Mesenchymal stem cell (in vitro differentiated cells and primary cell): ENCODE data around the gene GDPD4.

ENCODE experiments used
- DNase-seq: peaks from one replicate; pipeline ENCODE4 v3.0.0-alpha.2; 2013
- H2AFZ ChIP-seq: one replicate; pipeline ENCODE4 v1.6.1; 2013; ENCODE audit warnings: low read depth, mild to moderate bottlenecking, control low read depth, inconsistent platforms, low read length, moderate library complexity
- H2AK5ac ChIP-seq: 2 replicates; pipeline ENCODE4 v1.6.1; 2013; ENCODE audit warnings: low read length, moderate library complexity, mild to moderate bottlenecking, inconsistent platforms; ENCODE audit not compliant: severe bottlenecking
- H2BK120ac ChIP-seq: one replicate; pipeline ENCODE4 v1.6.1; 2013; ENCODE audit warnings: low read depth, mild to moderate bottlenecking, inconsistent platforms, low read length, moderate library complexity
- H2BK12ac ChIP-seq, 2 experiments: one replicate each; pipeline ENCODE4 v1.6.1; 2013; ENCODE audit warnings: inconsistent platforms in 2 of 2, low read length in 2 of 2, mild to moderate bottlenecking in 2 of 2, moderate library complexity in 2 of 2, control low read depth in 1 of 2
- H2BK15ac ChIP-seq: one replicate; pipeline ENCODE4 v1.6.1; 2013; ENCODE audit warnings: mild to moderate bottlenecking, low read depth, inconsistent platforms; ENCODE audit not compliant: poor library complexity, severe bottlenecking
- H2BK5ac ChIP-seq: 2 replicates; pipeline ENCODE4 v1.6.1; 2013; ENCODE audit warnings: low read depth, mild to moderate bottlenecking, low read length, control low read depth, inconsistent platforms; ENCODE audit not compliant: poor library complexity, severe bottlenecking
- H3K14ac ChIP-seq, 2 experiments: one replicate each; pipeline ENCODE4 v1.6.1; 2013; ENCODE audit warnings: inconsistent platforms in 2 of 2, low read length in 2 of 2, control low read depth in 1 of 2, mild to moderate bottlenecking in 1 of 2, moderate library complexity in 1 of 2
- H3K18ac ChIP-seq, 2 experiments: one replicate each; pipeline ENCODE4 v1.6.1; 2013; ENCODE audit warnings: inconsistent platforms in 2 of 2, low read length in 2 of 2, control low read depth in 1 of 2, low read depth in 1 of 2, mild to moderate bottlenecking in 1 of 2
- H3K23ac ChIP-seq, 2 experiments: one replicate each; pipeline ENCODE4 v1.6.1; 2013; ENCODE audit warnings: inconsistent platforms in 2 of 2, low read length in 2 of 2, mild to moderate bottlenecking in 2 of 2, moderate library complexity in 2 of 2, control low read depth in 1 of 2
- H3K27ac ChIP-seq: 2 replicates; pipeline ENCODE4 v1.5.1; 2013; ENCODE audit warnings: mild to moderate bottlenecking, moderate library complexity, low read length, control low read depth, inconsistent platforms; ENCODE audit not compliant: poor library complexity, severe bottlenecking
- H3K27me3 ChIP-seq, 2 experiments: 2 replicates each; pipeline versions ENCODE4 v1.6.1 to v1.7.0; 2013; ENCODE audit warnings: low read length in 2 of 2, mild to moderate bottlenecking in 2 of 2, moderate library complexity in 2 of 2, control low read depth in 1 of 2, inconsistent platforms in 1 of 2; ENCODE audit not compliant: control insufficient read depth in 1 of 2, insufficient read depth in 1 of 2
- H3K36me3 ChIP-seq, 2 experiments: 2 replicates each; pipeline versions ENCODE4 v1.6.1 to v1.7.0; 2013; ENCODE audit warnings: low read length in 2 of 2, control low read depth in 1 of 2, inconsistent platforms in 1 of 2, low read depth in 1 of 2, mild to moderate bottlenecking in 1 of 2; ENCODE audit not compliant: insufficient read depth in 2 of 2, control insufficient read depth in 1 of 2
- H3K4ac ChIP-seq, 2 experiments: one replicate each; pipeline ENCODE4 v1.6.1; 2013; ENCODE audit warnings: inconsistent platforms in 2 of 2, low read length in 2 of 2, mild to moderate bottlenecking in 2 of 2, moderate library complexity in 2 of 2, control low read depth in 1 of 2, low read depth in 1 of 2
- H3K4me1 ChIP-seq: 2 replicates; pipeline ENCODE4 v1.6.1; 2013; ENCODE audit warnings: low read depth, low read length, control low read depth; ENCODE audit not compliant: control insufficient read depth, insufficient read depth
- H3K4me2 ChIP-seq: 2 replicates; pipeline ENCODE4 v1.6.1; 2013; ENCODE audit warnings: low read length, mild to moderate bottlenecking, inconsistent platforms; ENCODE audit not compliant: poor library complexity, severe bottlenecking
- H3K4me3 ChIP-seq, 2 experiments: 2 replicates each; pipeline versions ENCODE4 v1.5.1 to v1.7.0; 2013; ENCODE audit warnings: low read length in 2 of 2, mild to moderate bottlenecking in 2 of 2, control low read depth in 1 of 2, low read depth in 1 of 2; ENCODE audit not compliant: insufficient read depth in 1 of 2
- H3K79me1 ChIP-seq: replicated peaks from 2 replicates; pipeline ENCODE4 v1.6.1; 2013; ENCODE audit warnings: mild to moderate bottlenecking, control low read depth, low read length, inconsistent platforms; ENCODE audit not compliant: poor library complexity, severe bottlenecking
- H3K9ac ChIP-seq: 2 replicates; pipeline ENCODE4 v1.7.0; 2013; ENCODE audit warnings: mild to moderate bottlenecking, low read length, moderate library complexity
- H3K9me3 ChIP-seq: 2 replicates; pipeline ENCODE4 v1.7.0; 2013; ENCODE audit warnings: mild to moderate bottlenecking, low read length; ENCODE audit not compliant: control insufficient read depth
- H4K8ac ChIP-seq: one replicate; pipeline ENCODE4 v1.6.1; 2013; ENCODE audit warnings: inconsistent platforms, mild to moderate bottlenecking, low read length, moderate library complexity
- H4K91ac ChIP-seq: one replicate; pipeline ENCODE4 v1.6.1; 2013; ENCODE audit warnings: mild to moderate bottlenecking, low read length, inconsistent platforms
- WGBS: methylation state at CpG from one replicate; pipeline ENCODE4 v1.1.7; 2013; ENCODE audit warnings: mixed read lengths; 5-methylcytosine and 5-hydroxymethylcytosine counted together

Gene GDPD4

GRCh38 chr11:77213029-77213579, 88.4 kb downstream of the GDPD4 start:
- no peak overlapping the region for H3K4me2 ChIP-seq
- H2BK120ac ChIP-seq, result no peak overlapping the region
- H3K4ac ChIP-seq, result no peak overlapping the region
- H2AK5ac ChIP-seq, result no peak overlapping the region
- H3K27ac ChIP-seq, result no peak overlapping the region
- no peak overlapping the region for H3K14ac ChIP-seq
- H3K36me3 ChIP-seq, result no peaks in the 10 kb centered on the region
- H4K91ac ChIP-seq, result no peak overlapping the region
- H3K79me1 ChIP-seq, result no peaks in the 10 kb centered on the region
- H3K23ac ChIP-seq, result no peak overlapping the region
- H3K4me1 ChIP-seq, result no peaks in the 10 kb centered on the region
- no peak overlapping the region for H4K8ac ChIP-seq
- no peak overlapping the region for H3K18ac ChIP-seq
- peaks cover 5 to 35% of the 10 kb centered on the region in 2 experiments for H3K27me3 ChIP-seq
- no peak overlapping the region for H2BK12ac ChIP-seq
- DNase-seq, result no peak
- no peak overlapping the region for H2AFZ ChIP-seq
- no peak overlapping the region for H3K9ac ChIP-seq
- WGBS, result 87% methylated on average over 13 of the region's 13 CpGs
- no peak overlapping the region for H2BK5ac ChIP-seq
- H3K9me3 ChIP-seq, result no peaks in the 10 kb centered on the region
- H2BK15ac ChIP-seq, result no peak overlapping the region
- H3K4me3 ChIP-seq, result no peak overlapping the region

GRCh38 chr11:77212314-77213007, 89.0 kb downstream of the GDPD4 start:
- Histone ChIP-seq H3K23ac (no peak overlapping the region), H4K8ac (no peak overlapping the region), H3K9ac (no peak overlapping the region), H2AFZ (no peak overlapping the region), H3K9me3 (no peaks in the 10 kb centered on the region), H3K27me3 (peaks cover 5 to 41% of the 10 kb centered on the region in 2 experiments), H2BK5ac (no peak overlapping the region), H4K91ac (no peak overlapping the region), H3K4ac (no peak overlapping the region), H3K4me1 (no peaks in the 10 kb centered on the region), H3K18ac (no peak overlapping the region), H3K36me3 (no peaks in the 10 kb centered on the region), H3K79me1 (no peaks in the 10 kb centered on the region), H2BK12ac (no peak overlapping the region), H2AK5ac (no peak overlapping the region), H2BK120ac (no peak overlapping the region), H3K4me2 (no peak overlapping the region), H3K14ac (no peak overlapping the region), H3K4me3 (no peak overlapping the region), H3K27ac (no peak overlapping the region), H2BK15ac (no peak overlapping the region)
- DNase-seq, result no peak
- 86% methylated on average over 8 of the region's 8 CpGs for WGBS

GRCh38 chr11:77211594-77212251, 89.8 kb downstream of the GDPD4 start:
- 83% methylated on average over 11 of the region's 11 CpGs for WGBS
- Histone ChIP-seq H2BK12ac (no peak overlapping the region), H3K36me3 (no peaks in the 10 kb centered on the region), H2BK15ac (no peak overlapping the region), H3K27ac (no peak overlapping the region), H3K79me1 (no peaks in the 10 kb centered on the region), H3K4me2 (no peak overlapping the region), H3K4me1 (no peaks in the 10 kb centered on the region), H3K4me3 (no peak overlapping the region), H3K18ac (no peak overlapping the region), H3K23ac (no peak overlapping the region), H2AK5ac (no peak overlapping the region), H4K91ac (no peak overlapping the region), H2BK5ac (no peak overlapping the region), H2AFZ (no peak overlapping the region), H3K14ac (no peak overlapping the region), H2BK120ac (no peak overlapping the region), H3K27me3 (peaks cover 5 to 39% of the 10 kb centered on the region in 2 experiments), H3K4ac (no peak overlapping the region), H3K9me3 (no peaks in the 10 kb centered on the region), H3K9ac (no peak overlapping the region), H4K8ac (no peak overlapping the region)
- no peak for DNase-seq

GRCh38 chr11:77211040-77211451, 90.4 kb downstream of the GDPD4 start:
- Histone ChIP-seq H3K9me3 (no peaks in the 10 kb centered on the region), H3K27me3 (peaks cover 10 to 36% of the 10 kb centered on the region in 2 experiments), H2BK120ac (no peak overlapping the region), H3K18ac (no peak overlapping the region), H3K14ac (no peak overlapping the region), H4K8ac (no peak overlapping the region), H3K27ac (no peak overlapping the region), H3K9ac (no peak overlapping the region), H3K4me2 (no peak overlapping the region), H3K79me1 (no peaks in the 10 kb centered on the region), H2BK12ac (no peak overlapping the region), H2BK15ac (no peak overlapping the region), H4K91ac (no peak overlapping the region), H3K36me3 (no peaks in the 10 kb centered on the region), H3K4me1 (no peaks in the 10 kb centered on the region), H2AFZ (no peak overlapping the region), H2BK5ac (no peak overlapping the region), H3K23ac (no peak overlapping the region), H3K4me3 (no peak overlapping the region), H2AK5ac (no peak overlapping the region), H3K4ac (no peak overlapping the region)
- DNase-seq, result no peak
- 90% methylated on average over 14 of the region's 14 CpGs for WGBS
